ENCODE data around the gene SIX5.
A peak's percentile ranks its signal among the peaks of the same experiment; 100 is the strongest.

SIX5 gene

DNA sequence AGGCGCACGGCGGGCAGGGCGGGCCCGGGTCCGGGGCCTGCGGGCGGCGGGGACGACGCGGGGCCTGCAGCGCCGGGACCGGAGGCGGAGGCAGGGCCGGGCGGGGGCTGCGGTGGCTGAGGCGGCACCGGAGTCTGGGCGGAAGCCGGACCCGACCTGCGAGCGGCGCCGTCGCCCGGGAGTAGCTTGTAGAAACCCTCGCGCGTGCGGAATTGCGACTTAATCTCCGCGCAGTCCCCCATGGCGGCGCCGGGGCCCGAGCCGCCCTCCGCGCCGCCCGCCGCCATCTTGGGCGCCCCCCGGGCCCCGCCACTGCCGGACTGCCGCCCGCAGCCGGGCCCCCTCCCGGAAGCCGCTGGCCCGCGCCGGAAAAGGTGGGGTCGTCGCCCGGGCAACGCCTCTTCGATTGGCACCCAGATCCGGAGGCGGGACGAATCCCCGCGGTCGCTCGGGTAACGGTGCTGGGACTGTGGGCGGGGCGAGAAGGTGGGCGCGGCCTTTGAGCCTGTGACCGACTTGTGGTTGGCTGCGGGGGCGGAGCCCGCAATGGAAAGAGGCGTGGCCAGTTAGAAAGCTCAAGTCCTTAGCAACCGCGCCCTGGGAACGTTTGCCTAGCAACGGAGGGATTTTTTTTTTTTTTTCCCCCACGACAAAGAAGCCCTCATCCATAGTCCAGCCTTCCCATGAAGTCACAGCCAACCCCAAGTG, 23.6 kb upstream of the SIX5 start, which contains the start of gene DMWD:
DMWD (minus strand) TSS at position 376 of the 708 bp plus-strand sequence; CDS start at position 287, 89 bp downstream.
- DNase-seq (ENCODE audit: low read depth) = peak; percentile 97

- DNase-seq (ENCODE audit: low read depth) = no peak
Measured at GRCh38 chr19:45791744-45792469, 22.9 kb upstream of the SIX5 start.

GRCh38 chr19:45790942-45791341, 21.9 kb upstream of the SIX5 start:
- no peak for DNase-seq (ENCODE audit: low read depth)

DNA sequence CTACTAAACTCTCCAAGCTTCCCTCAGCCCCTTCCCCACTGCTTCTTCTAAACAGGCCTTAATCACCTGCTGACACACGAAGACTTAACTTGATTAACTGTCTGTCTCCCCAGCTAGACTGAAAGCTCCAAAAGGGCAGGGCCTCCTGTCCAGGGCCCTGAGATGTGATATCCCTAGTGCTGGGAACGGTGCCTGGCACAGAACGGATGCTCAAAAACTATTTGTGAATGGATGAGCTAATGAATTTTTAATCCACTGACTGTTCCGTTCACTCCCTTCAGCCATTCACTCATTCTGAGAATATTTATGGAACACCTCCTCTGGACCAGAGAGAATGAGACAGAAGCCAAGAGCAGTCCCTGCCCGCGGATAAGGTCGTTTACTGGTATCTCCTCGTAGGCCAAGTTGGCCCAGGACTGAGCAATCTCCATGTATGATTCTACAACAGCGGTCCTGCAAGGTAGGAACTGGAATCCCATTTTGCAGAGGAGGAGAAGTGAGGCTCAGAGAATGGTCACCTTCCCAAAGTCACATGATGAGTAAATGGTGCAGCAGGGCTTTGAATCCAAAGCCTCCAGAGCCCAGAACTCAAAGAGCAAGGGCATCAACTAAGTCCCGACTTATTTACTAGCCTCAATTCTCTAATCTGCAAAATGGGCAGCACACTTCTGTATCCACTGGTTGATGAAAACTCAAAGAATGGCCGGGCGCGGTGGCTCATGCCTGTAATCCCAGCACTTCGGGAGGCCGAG, 20.2 kb upstream of the SIX5 start:
- DNase-seq (ENCODE audit: low read depth) = no peak

GRCh38 chr19:45786533-45786894, 17.5 kb upstream of the SIX5 start:
- no peak for DNase-seq (ENCODE audit: low read depth)

GRCh38 chr19:45785781-45786532, 16.9 kb upstream of the SIX5 start:
- no peak for DNase-seq (ENCODE audit: low read depth)

DNA sequence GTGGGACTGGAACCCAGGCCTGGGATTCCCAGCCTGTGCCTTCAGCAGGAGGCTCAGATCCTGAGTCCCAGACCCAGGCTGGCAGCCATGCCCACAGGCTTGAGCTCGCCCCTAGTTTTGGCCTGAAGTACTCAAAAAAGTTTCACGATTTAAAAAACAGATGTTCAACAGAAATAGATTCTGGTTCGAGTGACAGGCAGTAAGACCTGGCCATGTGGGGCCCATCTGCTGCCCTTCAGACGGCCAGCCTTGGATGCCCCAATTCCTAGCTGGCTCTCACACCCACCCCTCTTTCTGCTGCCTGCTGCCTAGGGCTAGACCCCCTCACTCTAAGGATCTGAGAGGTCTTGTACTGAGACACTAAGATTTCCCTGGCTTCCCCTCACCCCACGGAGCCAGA, 16.0 kb upstream of the SIX5 start:
- no peak for DNase-seq (ENCODE audit: low read depth)

DNA sequence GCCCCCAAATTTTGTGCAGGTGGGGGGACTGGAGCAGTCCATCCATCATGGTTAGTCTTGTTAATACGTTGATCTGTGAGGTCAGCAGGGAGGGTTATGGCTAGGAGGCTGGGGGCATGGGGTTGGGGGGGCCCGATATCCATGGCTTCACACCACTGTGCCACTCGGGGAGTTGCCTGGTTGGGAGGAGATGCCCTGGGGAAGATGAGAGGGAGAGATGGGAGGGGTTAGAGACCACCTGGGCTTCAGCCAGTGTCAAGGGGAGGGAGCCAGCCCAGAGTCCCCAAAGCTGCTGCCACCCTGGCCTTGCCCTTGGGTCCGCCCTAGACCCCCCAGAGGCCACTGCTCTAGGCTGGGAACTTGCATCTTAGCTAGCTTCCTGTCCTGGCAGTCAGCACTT, 15.0 kb upstream of the SIX5 start:
- DNase-seq (ENCODE audit: low read depth) = no peak

GRCh38 chr19:45782820-45783785, 14.1 kb upstream of the SIX5 start:
- peak; percentile 66 for DNase-seq (ENCODE audit: low read depth)

DNA sequence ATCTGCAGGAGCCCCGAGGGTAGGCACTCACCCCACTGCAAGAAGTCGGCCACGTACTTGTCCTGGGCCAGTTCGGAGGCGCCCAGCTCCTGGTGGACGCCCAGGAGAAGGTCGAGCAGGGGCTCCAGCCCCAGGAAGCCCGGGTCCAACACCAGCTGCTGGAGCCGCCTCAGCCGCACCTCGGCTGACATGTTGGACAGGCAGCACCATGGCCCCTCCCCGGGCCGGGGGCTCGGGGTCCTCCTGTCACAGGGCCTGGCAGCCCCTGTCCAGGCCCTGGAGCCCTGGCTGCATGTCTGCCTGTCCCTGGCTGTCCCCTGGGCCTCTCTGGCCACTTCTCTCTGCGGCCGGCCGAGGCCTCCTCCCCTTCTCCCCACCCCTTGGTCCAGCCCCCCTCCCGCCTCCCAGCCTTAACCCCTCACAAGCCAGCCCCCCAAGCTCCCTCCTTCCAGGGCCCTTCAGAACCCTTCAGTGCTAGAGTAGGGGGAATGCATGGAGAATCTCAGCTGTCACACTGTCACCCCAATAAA, 13.2 kb upstream of the SIX5 start, which contains the start of gene DMPK:
DMPK (minus strand) TSS at position 329 of the 530 bp plus-strand sequence; CDS start at position 191, 138 bp downstream.
- no peak for DNase-seq (ENCODE audit: low read depth)

DNA sequence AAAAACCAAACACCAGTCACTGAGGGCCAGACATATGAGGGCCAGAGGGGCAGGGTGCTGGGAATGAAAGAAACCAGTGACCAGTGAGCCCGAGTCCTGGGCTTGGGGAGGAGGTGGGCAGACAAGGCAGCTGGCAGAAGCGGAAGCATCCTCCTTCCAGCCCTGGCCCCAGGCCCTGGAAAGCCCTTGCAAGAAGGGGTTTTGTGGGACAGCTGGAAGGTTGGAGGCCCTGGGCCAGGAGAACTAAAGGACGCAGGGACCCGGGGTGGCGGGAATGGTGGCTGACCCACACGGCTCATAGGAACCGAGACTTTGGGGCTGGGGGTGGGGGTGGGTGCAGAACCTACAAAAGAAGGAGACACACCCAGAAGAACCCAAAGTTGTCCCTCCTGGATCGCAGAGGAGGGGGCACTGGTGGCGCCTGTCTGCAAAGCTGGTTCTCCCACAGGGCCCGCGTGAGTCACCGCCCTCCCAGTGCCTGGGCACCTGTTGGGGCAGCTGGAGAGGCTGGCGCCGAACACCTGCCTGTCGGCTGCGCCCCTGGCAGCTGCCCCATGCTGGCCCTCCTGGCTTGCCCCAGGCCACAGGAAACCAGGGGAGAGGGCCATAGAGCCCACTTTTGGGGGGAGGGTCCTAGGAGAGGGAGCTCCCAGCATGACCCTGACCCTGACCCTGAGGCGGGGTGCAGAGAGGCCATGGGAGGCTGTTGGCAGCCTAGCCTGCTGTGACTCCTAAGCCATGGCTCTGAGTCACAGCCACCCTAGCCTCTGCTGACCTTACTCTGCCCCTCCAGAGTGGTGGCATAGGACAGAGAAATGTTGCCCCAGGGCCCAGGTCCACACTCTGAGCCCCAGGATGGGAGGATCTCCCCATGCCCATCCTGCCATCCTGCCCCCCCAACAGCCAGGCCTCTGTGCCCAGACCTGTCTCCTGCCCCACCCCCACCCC, 12.4 kb upstream of the SIX5 start:
- no peak for DNase-seq (ENCODE audit: low read depth)

DNA sequence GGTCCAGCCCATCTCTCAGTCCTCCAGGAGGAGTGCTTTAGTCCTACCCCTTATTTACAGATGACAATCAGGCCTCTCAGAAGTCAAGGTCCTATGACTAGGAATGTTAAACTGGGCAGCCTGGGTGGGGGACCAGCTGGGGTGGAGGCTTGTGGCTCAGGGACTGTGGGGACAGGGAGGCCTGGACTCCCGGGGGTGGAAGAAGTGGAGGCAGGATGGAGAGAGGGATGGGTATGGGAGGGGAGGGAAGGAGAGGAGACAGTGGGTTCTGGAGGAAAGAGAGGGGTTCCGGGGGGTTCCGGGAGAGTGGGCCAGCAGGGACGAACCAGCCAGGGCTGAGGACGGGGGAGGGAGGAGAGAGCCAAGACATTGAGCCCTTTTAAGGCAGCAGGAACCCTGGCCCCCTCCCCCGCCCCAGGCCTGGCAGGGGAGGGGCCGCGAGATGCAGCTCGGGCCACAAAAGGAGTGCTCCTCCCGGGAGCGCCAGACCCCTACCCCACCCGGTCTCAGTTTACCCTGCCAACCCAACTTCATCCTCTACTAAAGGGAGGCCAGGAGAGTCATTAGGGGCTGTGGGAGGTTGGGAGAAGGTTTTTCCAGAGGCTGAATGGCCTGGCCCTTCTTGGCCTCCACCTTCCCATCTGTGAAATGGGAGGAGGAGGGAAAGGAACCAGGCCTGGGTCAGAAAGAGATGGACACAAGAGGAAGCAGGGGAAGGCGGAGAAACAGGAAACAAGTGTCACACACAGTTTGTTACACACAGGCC, 11.6 kb upstream of the SIX5 start:
- DNase-seq (ENCODE audit: low read depth) = no peak

DNA sequence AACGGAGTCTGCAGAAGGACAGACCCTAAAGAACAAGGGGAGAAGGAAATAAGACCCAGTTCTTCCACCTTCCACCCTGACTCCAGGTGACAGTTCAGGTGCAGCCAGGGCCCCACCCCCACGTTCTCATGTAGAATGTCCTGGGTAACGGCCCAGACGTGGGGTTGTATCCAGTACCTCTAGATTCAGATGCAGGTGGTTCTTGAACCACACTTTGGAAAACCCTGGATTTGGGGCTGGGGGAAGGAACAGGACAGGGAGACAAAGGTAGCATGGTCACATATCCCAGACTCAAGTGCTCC, 11.0 kb upstream of the SIX5 start:
- DNase-seq (ENCODE audit: low read depth) = no peak

DNA sequence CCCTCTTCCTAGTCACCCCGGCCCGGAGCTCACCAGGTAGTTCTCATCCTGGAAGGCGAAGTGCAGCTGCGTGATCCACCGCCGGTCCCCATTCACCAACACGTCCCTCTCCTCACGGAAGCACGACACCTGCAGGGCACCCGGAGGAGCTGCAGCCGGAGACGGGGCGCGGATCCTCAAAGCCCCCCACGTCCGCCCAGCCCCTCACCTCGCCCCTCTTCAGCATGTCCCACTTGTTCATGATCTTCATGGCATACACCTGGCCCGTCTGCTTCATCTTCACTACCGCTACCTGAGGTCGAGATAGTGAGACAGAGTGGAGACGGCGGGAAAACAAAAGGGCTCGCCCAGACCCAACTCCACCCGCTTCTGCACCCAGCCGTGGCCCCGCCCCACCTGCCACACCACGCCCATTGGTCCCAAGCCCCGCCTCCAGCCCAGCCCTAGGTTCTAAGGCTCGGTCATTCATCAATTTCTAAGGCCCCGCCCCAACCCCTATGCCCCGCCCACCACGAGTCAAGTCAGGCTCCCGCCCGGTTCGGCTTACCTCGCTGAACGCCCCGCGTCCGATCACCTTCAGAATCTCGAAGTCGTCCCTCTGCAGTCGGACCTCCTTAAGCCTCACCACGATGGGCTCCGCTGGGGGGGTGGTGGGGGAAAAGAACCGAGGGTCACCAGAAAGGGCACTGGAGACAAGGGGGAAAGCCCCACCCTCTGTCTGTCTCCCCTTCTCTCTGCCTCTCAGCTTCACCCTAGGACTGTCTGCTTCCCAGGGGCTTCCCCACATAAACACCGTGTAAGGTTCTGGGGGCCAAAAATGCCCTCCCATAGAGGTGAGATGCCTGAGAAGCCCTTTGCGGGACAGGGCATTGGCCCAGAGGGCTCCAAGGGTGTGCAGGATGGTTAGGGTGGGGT, 10.4 kb upstream of the SIX5 start:
- DNase-seq (ENCODE audit: low read depth) = no peak

DNA sequence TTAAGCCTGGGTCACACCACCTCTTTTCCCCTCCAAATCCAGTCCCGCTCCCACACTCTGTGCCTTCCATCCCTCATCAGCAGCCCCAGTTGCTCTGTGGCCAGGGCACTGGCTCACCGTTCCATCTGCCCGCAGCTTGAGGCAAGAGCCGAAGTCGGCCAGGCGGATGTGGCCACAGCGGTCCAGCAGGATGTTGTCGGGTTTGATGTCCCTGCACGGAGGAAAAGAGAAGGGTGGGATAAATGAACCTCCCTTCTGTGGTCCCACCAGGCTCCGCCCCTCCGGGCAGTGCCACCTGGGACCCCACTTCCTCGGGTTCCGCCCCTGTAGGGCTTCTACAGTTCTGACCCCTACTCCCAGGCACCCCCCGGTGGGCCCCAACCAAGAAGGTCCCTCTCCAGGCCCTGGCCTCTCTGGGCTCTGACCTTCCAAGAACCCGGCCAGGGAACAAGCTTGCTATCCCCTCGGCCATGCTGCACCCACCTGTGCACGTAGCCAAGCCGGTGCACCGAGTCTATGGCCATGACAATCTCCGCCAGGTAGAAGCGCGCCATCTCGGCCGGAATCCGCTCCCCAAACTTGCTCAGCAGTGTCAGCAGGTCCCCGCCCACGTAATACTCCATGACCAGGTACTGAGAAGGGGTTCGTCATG, 9.1 kb upstream of the SIX5 start:
- DNase-seq (ENCODE audit: low read depth) = no peak

DNA sequence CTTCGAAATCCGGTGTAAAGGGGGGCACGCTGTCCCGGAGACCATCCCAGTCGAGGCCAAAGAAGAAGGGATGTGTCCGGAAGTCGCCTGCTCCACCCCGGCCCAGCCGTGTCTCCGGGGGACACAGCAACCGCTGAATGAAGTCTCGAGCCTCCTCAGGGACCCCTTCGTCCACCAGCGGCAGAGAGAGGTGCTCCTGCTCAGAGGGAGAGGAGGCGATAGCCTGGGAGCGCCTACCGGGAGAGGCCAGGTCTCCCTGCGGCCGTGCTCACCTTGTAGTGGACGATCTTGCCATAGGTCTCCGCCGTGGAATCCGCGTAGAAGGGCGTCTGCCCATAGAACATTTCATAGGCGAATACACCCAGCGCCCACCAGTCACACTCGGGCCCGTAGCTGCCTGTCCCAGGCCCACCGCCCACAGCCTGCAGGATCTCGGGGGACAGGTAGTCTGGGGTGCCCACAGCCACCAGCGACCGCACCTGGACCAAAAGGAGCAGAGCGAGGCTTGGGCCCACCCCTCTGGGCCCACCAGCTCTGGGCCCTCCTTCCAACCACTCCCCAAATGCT, 8.4 kb upstream of the SIX5 start:
- no peak for DNase-seq (ENCODE audit: low read depth)

GRCh38 chr19:45774765-45775164, 5.7 kb upstream of the SIX5 start:
- no peak for DNase-seq (ENCODE audit: low read depth)
